Activated CD4-positive, alpha-beta T cell treated with anti-CD3 and anti-CD28 coated beads, Interleukin-10, Interleukin-2, amounts not matched to agents 100 ng/mL and 50 ng/mL, durations not matched to agents 16 hours and 8 hours (primary cell): ENCODE results near the gene ZMAT3.
"Not testable (repeated sequence)": the region's sequence is repeated elsewhere in the genome, so short reads cannot be mapped to it uniquely, and the experiment has no call there.

Experiments used
- DNase-seq: peaks from one replicate; pipeline ENCODE4 v3.0.0-alpha.2; 2020

Gene ZMAT3, protein sequence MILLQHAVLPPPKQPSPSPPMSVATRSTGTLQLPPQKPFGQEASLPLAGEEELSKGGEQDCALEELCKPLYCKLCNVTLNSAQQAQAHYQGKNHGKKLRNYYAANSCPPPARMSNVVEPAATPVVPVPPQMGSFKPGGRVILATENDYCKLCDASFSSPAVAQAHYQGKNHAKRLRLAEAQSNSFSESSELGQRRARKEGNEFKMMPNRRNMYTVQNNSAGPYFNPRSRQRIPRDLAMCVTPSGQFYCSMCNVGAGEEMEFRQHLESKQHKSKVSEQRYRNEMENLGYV

DNA sequence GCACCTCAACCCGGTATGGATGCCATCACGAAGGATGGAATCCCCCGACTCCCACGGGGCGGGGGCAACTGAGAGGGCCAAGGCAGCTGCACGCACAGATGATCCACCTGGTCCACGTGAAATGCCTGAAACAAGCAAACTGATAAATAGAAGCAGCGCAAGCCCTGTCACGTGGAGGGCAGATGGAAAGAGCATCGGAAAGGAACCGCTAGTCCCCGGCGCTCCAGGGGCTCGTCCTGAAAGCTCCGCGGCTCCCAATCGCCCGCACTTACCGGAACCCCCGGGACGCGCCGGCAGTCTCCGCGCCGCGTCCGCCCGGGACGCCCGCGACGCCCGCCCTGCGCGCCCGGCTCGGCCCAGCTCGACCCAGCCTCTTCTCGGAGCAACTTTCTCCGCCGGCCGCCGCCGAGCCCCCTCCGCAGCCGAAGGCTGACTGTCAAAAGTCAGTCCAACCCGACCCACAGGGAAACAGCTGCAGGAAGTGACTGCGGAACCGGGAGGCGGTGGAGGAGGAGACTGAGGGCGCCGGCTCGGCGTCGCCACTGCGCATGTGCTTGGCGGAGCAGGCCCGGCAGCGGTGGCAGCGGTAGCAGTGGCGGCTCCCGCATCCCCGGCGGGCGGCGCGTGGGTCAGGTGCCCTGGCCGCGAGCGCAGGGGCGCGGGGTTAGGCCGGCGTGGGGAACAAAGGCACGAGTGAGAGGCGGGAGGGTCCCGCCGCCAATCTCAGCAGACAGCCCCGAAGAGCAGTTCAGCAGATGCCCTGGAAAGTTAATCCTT is at the start of gene ZMAT3:
ZMAT3 (minus strand) TSS at position 487 of the 777 bp plus-strand sequence. CDS start 4,057 bp downstream, outside the sequence.
- peak; percentile 90 for DNase-seq

DNA sequence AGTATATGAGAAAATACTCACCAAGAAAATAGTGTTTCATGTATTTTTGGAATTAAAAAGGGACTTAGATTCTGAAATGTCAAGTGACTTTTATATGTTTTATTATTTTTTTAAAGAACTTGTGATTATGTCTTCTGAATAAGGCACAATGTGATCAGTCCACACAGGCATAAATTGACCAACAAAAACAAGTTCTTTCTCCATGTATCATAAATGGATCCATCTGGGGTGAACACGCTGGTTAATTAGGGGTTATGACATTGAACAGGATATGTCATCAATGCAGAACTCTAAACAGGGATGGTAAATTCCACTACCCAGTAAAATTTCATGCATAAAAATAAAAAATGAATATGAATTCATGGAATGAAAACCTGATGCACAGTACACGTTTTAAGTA is 45.2 kb upstream of the ZMAT3 start:
- no peak for DNase-seq

DNA sequence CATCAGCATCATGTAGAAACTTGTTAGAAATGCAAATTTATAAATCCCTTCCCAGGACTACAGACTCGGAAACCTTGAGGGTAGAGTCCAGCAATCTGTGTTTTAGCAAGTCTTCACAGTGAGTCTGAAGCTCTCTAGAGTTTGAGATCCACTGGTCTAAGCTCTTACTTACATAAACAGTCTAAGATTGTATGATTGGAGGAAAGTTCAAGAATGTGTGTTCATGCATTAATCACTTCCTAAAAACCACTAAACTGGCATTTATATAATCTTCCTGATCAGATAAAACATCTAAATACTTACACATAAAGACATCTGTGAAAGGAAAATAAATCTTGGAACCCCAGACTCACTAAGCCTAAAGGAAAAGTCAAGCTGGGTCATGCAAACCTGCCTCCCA is 43.8 kb upstream of the ZMAT3 start:
- not testable (repeated sequence) for DNase-seq

DNA sequence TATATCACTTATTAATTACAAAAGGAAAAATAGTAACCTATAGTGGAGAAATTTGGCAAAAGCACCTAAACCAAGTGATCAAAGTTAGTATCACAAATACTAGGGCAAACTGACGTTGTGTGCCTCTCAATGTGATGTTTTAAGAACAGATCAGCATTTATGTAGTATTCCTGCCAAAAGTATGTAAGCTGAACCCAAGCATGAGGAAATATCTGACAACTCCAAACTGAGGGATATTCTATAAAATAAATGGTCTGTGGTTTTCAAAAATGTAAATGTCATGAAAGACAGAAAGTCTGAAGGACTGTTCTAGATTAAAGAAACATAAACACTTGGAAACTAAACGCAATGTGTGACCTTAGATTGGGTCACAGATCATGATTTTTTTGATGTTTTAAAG is 42.3 kb upstream of the ZMAT3 start:
- DNase-seq: no peak

DNA sequence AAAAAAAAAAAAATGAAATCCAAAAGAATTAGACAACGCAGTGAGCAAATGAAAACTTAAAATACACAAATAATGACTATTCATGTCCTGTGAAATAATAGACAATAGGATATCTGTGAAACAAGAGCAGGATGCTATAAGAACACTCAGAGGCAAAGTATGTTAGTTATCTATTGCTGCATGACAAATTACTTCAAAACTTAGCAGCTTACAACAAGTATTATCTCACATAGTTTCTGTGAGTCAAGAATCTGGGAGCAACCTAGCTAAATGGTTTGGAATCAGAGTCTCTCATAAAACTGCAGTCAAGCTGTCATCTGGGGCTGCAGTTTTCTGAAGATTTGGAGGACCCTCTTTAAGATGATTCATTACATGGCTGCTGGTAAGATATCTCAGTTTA is 36.5 kb upstream of the ZMAT3 start:
- no peak for DNase-seq

DNA sequence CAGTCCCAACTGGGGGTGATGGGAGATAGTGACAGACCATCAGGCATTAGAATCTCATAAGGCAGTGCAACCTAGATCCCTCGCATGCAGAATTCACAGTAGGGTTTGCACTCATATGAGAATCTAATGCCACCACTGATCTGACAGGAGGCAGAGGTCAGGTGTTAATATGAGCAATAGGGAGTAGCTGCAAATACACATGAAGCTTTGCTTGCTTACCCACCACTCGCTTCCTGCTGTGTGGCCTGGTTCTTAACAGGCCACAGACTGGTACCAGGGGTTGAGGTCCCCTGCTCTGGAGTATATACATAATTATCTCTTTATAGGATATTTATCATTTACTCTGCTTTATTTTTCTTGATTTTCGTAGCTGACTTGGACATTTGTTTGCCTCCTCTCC is 36.0 kb upstream of the ZMAT3 start:
- no peak for DNase-seq

DNA sequence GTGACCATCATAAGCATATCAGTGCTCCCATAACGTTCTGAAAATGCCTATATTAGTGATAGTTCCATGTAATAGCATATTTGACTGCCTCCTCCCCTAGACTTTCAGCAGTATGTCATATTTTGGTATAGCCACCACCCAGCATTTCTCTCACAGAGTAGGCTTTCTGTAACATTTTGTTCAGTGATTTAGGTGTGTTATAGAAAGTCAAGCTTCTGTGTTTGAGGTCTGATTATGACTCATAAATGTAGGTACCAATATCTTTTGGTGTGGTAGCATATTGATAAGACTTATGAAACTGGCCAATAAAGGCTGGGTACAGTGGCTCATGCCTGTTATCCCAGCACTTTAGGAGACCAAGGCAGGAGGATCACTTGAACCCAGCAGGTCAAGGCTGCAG is 34.3 kb upstream of the ZMAT3 start:
- no peak for DNase-seq

DNA sequence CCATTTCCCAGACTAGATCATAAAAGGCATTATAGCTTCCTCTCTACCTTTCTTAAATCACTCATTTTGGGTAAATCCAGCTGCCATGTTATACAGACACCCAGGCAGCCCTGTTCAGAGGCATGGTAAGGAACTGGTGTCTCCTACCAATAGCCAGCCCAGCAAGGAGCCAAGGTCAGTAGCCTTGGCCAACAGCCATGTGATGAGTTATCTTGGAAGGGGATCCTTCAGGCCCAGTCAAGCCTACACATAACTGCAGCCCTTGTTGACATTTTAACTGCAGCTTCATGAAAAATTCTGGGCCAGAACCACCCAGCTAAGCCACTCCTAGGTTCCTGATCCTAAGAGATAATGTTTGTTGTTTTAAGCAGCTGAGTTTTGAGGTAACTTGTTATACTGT is 29.0 kb upstream of the ZMAT3 start:
- DNase-seq: no peak

DNA sequence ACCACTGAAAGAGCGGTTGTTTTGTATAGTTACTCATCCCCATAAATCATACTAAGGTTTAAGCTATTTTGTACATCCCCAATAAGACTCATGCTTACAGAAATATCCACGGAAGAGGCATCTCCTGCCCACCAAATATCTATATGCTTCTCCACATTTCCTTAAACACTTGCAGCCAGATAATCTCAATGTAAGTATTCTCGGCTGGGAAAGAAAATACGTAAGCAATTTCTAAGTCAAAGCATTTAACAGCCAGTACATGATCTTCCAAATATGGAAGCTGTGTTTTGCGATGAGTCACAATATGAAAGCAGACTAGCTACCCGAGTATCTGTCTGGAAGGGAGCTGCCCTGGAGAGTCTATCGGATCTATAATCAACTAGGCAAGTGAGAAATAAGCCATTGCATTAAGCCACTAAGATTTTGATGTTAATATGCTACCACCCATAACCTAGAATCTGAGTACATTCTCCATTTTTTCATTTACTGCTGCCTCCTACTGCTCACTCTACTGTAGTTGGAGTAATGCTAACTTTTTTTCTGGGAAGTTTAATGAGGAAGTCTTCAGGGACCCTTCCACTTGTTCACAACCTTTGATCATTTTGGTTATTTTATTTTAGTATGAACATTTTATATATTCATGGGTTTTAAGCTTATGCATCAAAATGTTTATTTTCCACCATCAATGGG is 26.9 kb upstream of the ZMAT3 start:
- peak; percentile 11 for DNase-seq

DNA sequence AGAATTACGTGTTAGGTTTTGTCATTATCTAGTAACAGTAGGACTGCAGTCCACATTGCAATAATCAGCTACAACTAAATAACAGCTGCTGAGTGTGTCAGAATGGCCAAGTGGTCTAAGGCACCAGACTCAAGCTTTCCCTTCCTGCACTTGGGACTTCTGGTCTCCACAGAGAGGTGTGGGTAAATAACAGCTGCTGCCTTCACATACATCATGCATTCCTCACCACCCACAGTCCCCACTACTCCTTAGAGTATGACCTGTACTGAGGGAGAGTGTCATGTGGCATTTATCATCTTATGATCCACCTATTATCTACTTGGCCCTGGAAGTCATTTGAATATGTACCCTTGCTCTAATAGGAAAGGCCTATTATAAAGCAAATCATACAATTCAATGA is 22.2 kb upstream of the ZMAT3 start:
- no peak for DNase-seq

DNA sequence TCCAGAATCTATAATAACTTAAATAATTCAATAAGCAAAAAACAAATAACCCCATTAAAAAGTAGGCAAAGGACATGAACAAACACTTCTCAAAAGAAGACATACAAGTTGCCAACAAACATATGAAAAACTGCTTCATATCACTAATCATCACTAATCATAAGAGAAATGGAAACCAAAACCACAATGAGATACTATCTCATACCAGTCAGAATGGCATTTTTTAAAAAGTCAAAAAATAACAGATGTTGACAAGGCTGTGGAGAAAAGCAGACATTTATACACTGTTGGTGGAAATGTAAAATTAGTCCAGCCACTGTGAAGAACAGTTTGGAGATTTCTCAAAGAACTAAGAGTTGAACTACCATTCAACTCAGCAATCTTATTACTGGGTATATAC is 19.5 kb upstream of the ZMAT3 start:
- DNase-seq: peak; percentile 44

DNA sequence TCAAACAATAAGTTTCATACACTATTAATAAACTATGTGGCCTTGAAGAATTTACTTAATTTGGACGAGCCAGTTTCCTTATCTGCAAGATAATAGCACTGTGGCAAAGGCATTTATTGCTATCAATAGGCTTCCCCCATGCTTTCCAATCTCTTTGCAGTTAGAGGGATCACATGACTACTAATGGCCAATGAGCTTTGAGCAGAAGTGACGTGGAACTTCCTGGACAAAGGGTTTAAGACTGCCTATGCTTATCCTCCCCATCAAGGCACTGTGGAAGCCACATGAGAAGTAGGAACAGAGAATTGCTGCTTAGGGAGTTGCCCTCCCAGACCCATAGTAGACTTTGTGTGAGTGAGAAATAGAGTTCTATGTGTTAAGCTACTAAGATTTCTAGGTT is 16.7 kb upstream of the ZMAT3 start:
- no peak for DNase-seq

DNA sequence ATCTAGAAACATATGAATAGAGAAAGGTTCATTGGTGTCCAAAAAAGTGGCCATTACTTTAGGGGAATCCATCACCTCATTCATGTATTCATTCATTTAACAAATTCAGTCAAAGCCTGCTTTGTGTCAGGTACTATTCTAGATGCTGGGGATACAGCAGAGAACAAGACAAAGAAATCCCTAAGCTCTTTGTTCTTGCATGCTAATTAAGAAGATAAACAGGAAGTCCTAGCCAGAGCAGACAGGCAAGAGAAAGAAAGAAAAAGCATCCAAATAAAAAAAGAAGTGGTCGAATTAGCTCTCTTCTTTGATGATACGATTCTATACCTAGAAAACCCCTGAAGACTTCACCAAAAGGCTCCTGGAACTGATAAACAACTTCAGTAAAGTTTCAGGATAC is 12.4 kb upstream of the ZMAT3 start:
- no peak for DNase-seq

DNA sequence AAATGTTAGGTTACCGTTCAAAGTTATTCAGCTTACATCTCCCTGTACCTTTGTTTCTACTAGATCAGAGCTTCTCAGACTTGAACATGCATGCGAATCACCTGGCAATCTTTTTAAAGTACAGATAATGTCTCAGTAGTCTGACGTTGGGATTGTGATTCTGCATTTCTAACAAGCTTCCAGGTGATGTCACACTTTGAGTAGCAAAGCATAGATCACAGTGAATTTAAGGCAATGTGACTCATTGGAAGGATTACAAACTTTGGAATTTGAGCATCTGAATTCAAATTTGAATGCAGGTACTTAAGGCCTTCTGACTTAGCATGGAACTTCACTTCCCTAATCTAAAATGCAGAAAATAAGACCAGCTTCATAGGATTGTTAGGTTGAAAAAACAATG is 10.8 kb upstream of the ZMAT3 start:
- DNase-seq: no peak

DNA sequence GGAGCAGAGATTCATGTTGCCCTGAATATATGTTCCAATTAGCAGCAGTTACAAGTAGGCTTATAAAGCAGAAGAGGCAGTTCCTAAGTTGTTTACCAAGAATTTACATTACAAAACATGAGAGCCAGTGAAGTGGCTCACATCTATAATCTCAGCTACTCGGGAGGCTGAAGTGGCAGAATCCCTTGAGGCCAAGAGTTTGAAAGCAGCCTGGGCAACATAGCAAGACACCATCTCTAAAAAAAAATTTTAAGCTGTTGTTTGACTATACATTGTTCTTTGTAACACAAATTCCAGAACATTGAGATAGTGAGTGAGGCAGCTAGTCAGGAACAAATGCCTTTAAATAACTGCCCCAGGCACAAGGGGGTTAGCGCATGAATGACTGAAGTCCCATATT is 10.3 kb upstream of the ZMAT3 start:
- DNase-seq: no peak

DNA sequence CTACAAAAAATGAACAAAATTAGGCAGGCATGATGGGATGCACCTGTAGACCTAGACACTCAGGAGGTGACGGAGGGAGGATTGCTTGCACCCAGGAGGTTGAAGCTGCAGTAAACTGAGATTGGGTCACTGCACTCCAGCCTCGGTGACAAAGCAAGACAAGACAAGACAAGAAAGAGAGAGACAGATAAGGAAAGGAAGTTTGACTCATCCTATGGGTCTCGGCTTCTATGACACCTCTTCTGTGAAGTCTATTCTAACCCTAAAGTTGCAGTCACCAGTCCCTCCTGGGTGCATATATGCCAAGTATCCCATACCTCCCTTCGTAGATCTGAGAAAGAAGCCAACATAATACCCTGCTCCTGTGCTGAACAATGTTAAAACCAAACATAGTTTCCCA is 7.9 kb upstream of the ZMAT3 start:
- DNase-seq: peak; percentile 6

DNA sequence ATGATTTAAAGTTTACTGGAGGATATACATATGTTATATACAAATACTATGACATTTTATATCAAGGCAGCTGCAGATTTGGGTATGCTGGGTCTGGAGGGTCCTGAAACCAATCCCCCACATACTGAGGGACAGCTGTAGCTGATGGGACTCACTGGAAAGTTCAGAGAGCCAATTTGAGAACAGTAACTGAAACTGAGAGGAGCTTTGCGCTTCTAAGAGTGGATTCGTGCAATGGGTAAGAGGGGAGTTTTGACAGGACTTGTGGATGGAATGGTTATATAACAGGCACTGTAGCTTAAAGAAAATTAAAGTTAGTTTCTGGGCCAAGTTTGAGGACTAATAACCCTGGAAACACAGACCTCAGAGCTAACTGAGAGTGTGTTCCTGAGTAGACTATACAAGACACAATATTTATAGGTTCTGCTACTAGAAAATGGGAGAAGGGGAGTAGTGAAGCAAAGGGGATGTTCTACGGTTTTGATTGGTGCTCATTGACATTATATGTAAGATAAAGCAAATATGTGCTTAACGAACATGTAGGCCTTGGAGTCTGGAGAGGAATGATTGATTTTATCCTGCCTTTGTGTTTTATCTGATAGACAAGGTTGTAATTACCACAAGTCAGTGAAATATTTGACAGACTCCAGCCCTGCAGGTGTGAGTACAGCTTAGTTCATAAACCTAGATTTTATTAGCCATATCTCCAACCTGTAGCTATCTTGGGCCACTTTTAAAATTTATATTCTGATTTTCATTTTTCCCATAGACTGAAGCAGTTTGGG is 4.8 kb upstream of the ZMAT3 start:
- DNase-seq: no peak

DNA sequence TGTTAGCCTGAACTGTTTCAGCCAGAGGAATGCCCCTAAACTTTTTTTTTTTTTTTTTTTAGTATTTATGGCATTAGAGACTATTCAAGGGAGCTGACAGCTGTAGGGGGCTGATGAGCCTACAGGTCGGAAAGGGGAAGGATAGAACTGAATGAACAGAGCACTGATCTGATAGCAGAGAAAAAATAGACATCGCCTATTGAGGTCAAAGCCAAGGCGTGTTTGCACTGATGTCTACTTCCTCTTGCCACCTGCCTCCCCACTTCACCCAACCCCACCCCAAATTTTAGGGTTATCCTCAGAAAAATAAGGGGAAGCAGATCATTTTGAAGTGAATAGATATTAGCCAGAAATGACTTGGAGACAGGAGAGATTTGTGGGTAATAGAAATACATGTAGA is 3.0 kb upstream of the ZMAT3 start:
- no peak for DNase-seq

DNA sequence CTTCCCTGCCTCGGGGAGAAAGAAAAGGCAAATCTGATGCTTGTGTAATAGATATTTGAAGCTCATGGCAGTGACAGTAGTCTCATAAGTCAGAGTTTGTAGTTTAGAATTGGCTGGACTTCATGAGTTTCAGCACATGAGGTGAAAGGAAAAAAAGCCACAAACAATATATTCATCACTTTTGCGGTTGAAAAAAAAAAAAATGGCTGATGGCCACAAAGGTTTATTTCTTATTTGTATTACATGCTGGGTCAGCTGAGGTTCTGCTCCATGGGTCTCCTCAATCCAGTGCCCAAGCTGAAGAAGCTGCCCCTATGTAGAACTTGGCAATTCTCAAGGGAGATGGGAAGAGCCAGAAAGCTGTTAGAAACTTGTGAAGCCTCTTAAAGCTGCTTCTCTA is 2.2 kb upstream of the ZMAT3 start:
- no peak for DNase-seq

DNA sequence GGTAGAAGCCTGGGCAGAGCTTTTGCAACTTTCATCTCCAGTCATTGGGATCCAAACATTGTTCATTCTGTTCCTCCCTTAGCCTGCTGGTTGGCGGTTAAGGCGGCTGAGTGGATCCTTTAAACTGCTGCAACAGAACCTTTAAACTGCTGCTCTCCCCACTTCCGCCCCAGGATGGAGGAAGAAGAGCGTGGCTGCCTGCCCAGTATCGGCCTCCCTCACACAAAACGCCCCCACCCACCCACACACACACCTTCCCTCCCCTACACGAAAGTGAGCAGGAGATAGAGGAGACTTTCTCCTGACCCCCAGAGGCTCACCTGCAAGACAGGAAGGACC is 460 bp upstream of the ZMAT3 start:
- DNase-seq: peak; percentile 61

DNA sequence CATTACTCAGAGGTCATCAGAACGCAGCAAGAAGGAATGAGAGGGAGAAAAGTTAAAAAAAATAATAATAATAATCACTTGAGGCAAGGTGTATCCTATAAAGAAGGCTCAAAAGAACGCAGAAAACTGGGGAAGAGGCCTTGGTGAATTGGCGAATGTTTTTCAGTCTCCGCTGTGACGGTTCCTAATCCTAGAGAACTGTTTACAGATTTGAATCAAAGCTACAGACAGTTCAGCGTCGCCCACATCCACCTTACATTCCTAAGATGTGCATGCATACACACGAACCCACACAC is 634 bp downstream of the ZMAT3 start:
- no peak for DNase-seq

DNA sequence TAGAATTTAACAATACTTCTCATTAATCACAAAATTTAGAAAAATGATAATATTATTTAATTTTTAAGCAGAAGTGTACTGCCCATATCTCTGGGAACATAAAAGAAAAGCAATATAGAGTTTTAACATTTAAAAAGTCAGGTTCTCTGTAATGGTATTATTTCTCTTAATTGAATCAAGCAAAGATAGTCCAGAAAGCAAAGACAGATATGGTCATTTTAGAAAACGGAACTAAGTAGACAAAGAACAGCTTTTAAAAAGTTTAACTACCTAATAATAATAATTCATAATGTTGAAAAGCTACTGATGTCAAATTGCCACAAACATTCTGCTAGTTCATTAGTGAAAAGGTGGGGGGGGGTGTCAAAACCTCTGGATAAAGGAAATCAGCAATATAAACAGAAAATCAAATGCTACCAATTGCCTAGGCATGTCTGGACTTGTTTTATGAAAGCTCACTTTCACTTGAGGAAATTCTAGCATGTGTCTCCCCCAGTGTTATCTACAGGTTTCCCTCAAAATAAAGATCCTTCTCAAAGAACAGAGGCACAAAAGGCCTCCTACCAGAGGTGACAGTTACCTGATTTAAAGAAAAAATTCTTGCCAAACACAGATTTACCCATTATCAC is 1.7 kb downstream of the ZMAT3 start:
- no peak for DNase-seq
